Spleen (tissue), 11 donors: ENCODE data around the gene ARHGEF38. TPM values are rescaled to one million over a fixed set of nuclear protein-coding genes. Genes with fewer than 3 reads are reported as not detected.

Experiments used
- DNase-seq: peaks from one replicate; pipeline ENCODE4 v3.0.0-alpha.2; 2020
- H3K27ac ChIP-seq, 8 donors: fragments of 200-600 bp; sonication (generic) in 7 of 8; 1 replicate in 4 of 8; 2 replicates in 4 of 8; pipeline versions ENCODE4 v1.5.0 to v1.8.0; 2016 to 2021; ENCODE audit warnings: inconsistent platforms in 4 of 8, mild to moderate bottlenecking in 4 of 8, moderate library complexity in 1 of 8
- H3K27me3 ChIP-seq, 7 donors: fragments of 200-600 bp; sonication (generic) in 6 of 7; replicated peaks in 1 of 7; 1 replicate in 4 of 7; 2 replicates in 3 of 7; pipeline versions ENCODE4 v1.5.0 to v1.8.0; 2016 to 2021; ENCODE audit warnings: inconsistent platforms in 3 of 7, mild to moderate bottlenecking in 1 of 7
- H3K36me3 ChIP-seq, 6 donors: fragments of 200-600 bp; sonication (generic) in 5 of 6; 1 replicate in 4 of 6; 2 replicates in 2 of 6; pipeline versions ENCODE4 v1.5.0 to v1.8.0; 2016 to 2021; ENCODE audit warnings: inconsistent platforms in 2 of 6
- H3K4me1 ChIP-seq, 6 donors: fragments of 200-600 bp; sonication (generic) in 5 of 6; 1 replicate in 3 of 6; 2 replicates in 3 of 6; pipeline versions ENCODE4 v1.5.0 to v1.8.0; 2016 to 2021; ENCODE audit warnings: inconsistent platforms in 3 of 6
- H3K4me3 ChIP-seq, 8 donors: fragments of 200-600 bp; sonication (generic) in 7 of 8; 1 replicate in 4 of 8; 2 replicates in 4 of 8; pipeline versions ENCODE4 v1.5.0 to v1.8.0; 2016 to 2021; ENCODE audit warnings: inconsistent platforms in 4 of 8, mild to moderate bottlenecking in 4 of 8, moderate library complexity in 2 of 8
- H3K9me3 ChIP-seq, 8 donors: fragments of 200-600 bp; sonication (generic) in 7 of 8; 1 replicate in 4 of 8; 2 replicates in 4 of 8; pipeline versions ENCODE4 v1.5.0 to v1.8.0; 2016 to 2021; ENCODE audit warnings: inconsistent platforms in 4 of 8
- POLR2A ChIP-seq, 3 donors: fragments of 450-650 bp; IDR thresholded peaks; one replicate each; pipeline ENCODE4 v1.5.1; 2017; ENCODE audit warnings: antibody characterized with exemption in 3 of 3, mild to moderate bottlenecking in 1 of 3
- POLR2AphosphoS5 ChIP-seq, 3 donors: sonication (generic); formaldehyde crosslinking; IDR thresholded peaks; one replicate each; pipeline ENCODE4 v1.5.1; 2017; ENCODE audit warnings: antibody characterized with exemption in 3 of 3
- WGBS, 5 donors: extraction: QIAGEN DNeasy Blood & Tissue Kit in 3 of 5; methylation state at CpG; one replicate each; pipeline versions ENCODE4 v1.1.5 to v1.1.7; 2013 to 2018; 5-methylcytosine and 5-hydroxymethylcytosine counted together
- intact Hi-C: fragments of 100-400 bp; cut with DNase I; formaldehyde crosslinking; loops from one replicate; pipeline ENCODE4 v1.15.0; 2023; ENCODE audit warnings: low total_unique reads
- polyA plus RNA-seq, 3 donors: library from polyadenylated mRNA; stranded (reverse); fragments of 200-250 nt; gene quantifications; one replicate each; pipeline ENCODE4 v1.2.1, GENCODE V29; 2013
- total RNA-seq, 7 donors: library from RNA; depleted of rRNA in 3 of 7; stranded (reverse); fragments of >200 nt in 3 of 7; fragmentation: NEBNext Ultra II Directional in 4 of 7; extraction: Animal tissue kit (Norgen Biotek cat#: 25700) in 4 of 7; gene quantifications; one replicate each; pipeline versions ENCODE4 v1.1.0 to v1.2.1, GENCODE V29; 2016 to 2021
- TF ChIP-seq, protein P1 (sequence below), 11 experiments: fragments of 200-600 bp in 7 of 11; fragments of 450-650 bp in 4 of 11; sonication (generic) in 4 of 11; IDR thresholded peaks in 8 of 11; conservative IDR thresholded peaks in 3 of 11; 1 replicate in 7 of 11; 2 replicates in 4 of 11; pipeline versions ENCODE4 v1.4.0 to v1.8.0; 2016 to 2021; ENCODE audit warnings: antibody characterized with exemption in 11 of 11, inconsistent platforms in 4 of 11, mild to moderate bottlenecking in 1 of 11
- donor health status: healthy with polysubstance abuse.
- donor health status: DM: no; HTN: no; CAD: no; lungs with moderate emphysema.
- donor health status: DM: no; HTN: no; CAD: no.
- donor health status: Bipolar disorder and iron deficiency.
- donor health status: healthy.
- donor health status: DM: no; HTN: no; CAD: no.
- donor health status: DM: yes; HTN: yes; CAD: no.

Gene ARHGEF38
- total and polyA plus RNA-seq, 10 donors = not detected

DNA sequence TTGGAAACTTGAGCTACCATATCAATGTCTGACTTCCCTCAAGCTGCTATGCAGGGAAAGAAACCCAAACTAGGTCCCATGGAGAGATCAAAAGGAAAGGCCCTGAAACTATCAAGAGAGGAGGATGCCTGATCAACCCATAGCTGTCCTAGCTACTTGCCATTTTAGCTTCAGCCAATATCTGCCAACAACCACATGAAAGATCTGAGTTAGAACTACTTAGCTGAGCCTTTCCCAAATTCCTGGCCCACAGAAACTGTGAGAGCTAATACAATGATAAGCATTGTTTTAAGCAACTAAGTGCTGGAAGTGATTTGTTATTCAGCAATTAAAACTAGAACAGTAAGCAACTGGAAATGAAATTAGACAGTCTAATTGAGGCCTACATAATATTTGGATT lies 6.3 kb upstream of the ARHGEF38 start:
- DNase-seq = no peak
- no peak overlapping the region for H3K27ac ChIP-seq
- H3K4me3 ChIP-seq = no peak overlapping the region
- intact Hi-C loops = no loop called here
- TF ChIP-seq POLR2A (IDR thresholded peaks at IDR 0.05) = no peak
- no peak for TF ChIP-seq POLR2AphosphoS5 (IDR thresholded peaks at IDR 0.05)
- TF ChIP-seq, protein P1, sequence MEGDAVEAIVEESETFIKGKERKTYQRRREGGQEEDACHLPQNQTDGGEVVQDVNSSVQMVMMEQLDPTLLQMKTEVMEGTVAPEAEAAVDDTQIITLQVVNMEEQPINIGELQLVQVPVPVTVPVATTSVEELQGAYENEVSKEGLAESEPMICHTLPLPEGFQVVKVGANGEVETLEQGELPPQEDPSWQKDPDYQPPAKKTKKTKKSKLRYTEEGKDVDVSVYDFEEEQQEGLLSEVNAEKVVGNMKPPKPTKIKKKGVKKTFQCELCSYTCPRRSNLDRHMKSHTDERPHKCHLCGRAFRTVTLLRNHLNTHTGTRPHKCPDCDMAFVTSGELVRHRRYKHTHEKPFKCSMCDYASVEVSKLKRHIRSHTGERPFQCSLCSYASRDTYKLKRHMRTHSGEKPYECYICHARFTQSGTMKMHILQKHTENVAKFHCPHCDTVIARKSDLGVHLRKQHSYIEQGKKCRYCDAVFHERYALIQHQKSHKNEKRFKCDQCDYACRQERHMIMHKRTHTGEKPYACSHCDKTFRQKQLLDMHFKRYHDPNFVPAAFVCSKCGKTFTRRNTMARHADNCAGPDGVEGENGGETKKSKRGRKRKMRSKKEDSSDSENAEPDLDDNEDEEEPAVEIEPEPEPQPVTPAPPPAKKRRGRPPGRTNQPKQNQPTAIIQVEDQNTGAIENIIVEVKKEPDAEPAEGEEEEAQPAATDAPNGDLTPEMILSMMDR (IDR thresholded peaks at IDR 0.05 in 8 of 11, conservative IDR thresholded peaks at IDR 0.05 in 3 of 11) = no peak
- H3K27me3 ChIP-seq = no peaks in the 10 kb centered on the region
- no peaks in the 10 kb centered on the region for H3K4me1 ChIP-seq
- no peaks in the 10 kb centered on the region for H3K9me3 ChIP-seq
- H3K36me3 ChIP-seq = no peaks in the 10 kb centered on the region

- no peak for DNase-seq
- no peak overlapping the region for H3K27ac ChIP-seq
- TF ChIP-seq POLR2A (IDR thresholded peaks at IDR 0.05) (no peak), POLR2AphosphoS5 (IDR thresholded peaks at IDR 0.05) (no peak)
- TF ChIP-seq, protein P1 (IDR thresholded peaks at IDR 0.05 in 8 of 11, conservative IDR thresholded peaks at IDR 0.05 in 3 of 11) = no peak
- no peaks in the 10 kb centered on the region for H3K9me3 ChIP-seq
- no peak overlapping the region for H3K4me3 ChIP-seq
- H3K36me3 ChIP-seq = no peaks in the 10 kb centered on the region
- no peaks in the 10 kb centered on the region for H3K4me1 ChIP-seq
- intact Hi-C loops = no loop called here
- peaks cover 0 to 5% (median 0%) of the 10 kb centered on the region in 7 donors for H3K27me3 ChIP-seq
Observed at GRCh38 chr4:105547769-105548168, 4.7 kb upstream of the ARHGEF38 start.

DNA sequence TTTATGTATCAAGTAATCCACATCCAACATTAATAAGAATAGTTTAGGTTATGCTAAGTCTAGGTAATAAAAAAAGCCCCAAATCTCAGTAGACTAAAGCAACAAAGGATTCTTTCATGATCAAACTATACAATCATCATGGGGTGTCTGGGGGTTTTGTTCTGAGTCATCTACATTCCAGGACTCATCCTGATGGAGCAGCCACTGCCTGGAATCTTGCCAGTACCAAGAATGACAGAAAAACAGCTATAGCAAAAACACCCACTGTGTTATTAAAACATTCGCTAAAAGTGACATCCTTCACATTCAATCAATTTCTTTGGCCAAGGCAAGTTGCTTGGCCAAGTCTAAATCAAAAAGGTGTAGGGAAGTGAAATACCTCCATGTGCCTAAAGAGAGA lies 3.9 kb upstream of the ARHGEF38 start:
- WGBS, 5 donors = 75 to 98% (median 90%) methylated on average over 1 of the region's 1 CpG
- Histone ChIP-seq H3K27ac (no peak overlapping the region), H3K27me3 (peaks cover 0 to 5% (median 0%) of the 10 kb centered on the region in 7 donors), H3K36me3 (no peaks in the 10 kb centered on the region), H3K4me1 (no peaks in the 10 kb centered on the region), H3K4me3 (no peak overlapping the region), H3K9me3 (no peaks in the 10 kb centered on the region)
- intact Hi-C loops = no loop called here
- no peak for DNase-seq
- no peak for TF ChIP-seq POLR2AphosphoS5 (IDR thresholded peaks at IDR 0.05)
- TF ChIP-seq, protein P1 (IDR thresholded peaks at IDR 0.05 in 8 of 11, conservative IDR thresholded peaks at IDR 0.05 in 3 of 11) = no peak
- no peak for TF ChIP-seq POLR2A (IDR thresholded peaks at IDR 0.05)

DNA sequence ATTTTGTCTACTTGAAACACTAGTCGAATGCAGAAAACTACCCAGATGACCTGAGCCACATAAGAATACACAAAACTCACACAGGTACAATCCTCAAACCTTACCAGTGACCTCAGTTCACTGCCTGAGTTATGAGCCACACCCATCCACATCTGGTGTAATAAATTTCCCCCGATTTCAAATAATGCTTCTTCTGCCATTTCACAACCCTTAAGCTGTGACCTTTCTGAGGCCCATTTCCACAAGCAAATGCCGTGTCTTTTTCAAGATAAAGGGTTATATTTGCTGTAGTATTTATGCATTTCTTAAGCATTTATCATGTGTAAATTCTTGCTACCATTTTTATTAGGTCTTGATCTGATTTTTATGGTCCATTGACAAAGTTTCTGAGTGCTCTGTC lies 1.8 kb upstream of the ARHGEF38 start:
- 75 to 87% (median 77%) methylated on average over 3 of the region's 3 CpGs for WGBS, 5 donors
- Histone ChIP-seq H3K9me3 (no peaks in the 10 kb centered on the region), H3K4me1 (no peaks in the 10 kb centered on the region), H3K4me3 (no peak overlapping the region), H3K27me3 (peaks cover 0 to 5% (median 0%) of the 10 kb centered on the region in 7 donors), H3K36me3 (no peaks in the 10 kb centered on the region), H3K27ac (no peak overlapping the region)
- intact Hi-C loops = no loop called here
- TF ChIP-seq POLR2A (IDR thresholded peaks at IDR 0.05) (no peak), POLR2AphosphoS5 (IDR thresholded peaks at IDR 0.05) (no peak)
- TF ChIP-seq, protein P1 (IDR thresholded peaks at IDR 0.05 in 8 of 11, conservative IDR thresholded peaks at IDR 0.05 in 3 of 11) = no peak
- DNase-seq = no peak
